Measurements from ENCODE around the gene C9orf78. TPM values are rescaled to one million over a fixed set of nuclear protein-coding genes. Genes with fewer than 3 reads are reported as not detected.

Gene C9orf78
- total RNA-seq, 1 experiment from 2014 or later, result 59.3 TPM

GRCh38 chr9:129823935-129824601 is 11.0 kb downstream of the C9orf78 start, which contains the start of gene TOR1A:
Gene TOR1A, minus strand, starts transcription at chr9:129824136. Its CDS starts 51 bp downstream, at chr9:129824085.
- DNase-seq (ENCODE audit: low read depth in 1 of 2, low spot score in 2 of 2), result peak; percentile 88 to 93
- H3K36me3 ChIP-seq, result peaks cover 48% of the 10 kb centered on the region
- peaks cover 6% of the 10 kb centered on the region; the same call in 1 of the 2 replicates for H3K4me1 ChIP-seq (replicated peaks)
- H3K4me3 ChIP-seq, result peak within 1 kb of the TSS; percentile 70
- no peaks in the 10 kb centered on the region for H3K27me3 ChIP-seq (replicated peaks)
- H3K27ac ChIP-seq, result peak within 1 kb of the TSS; percentile 53
- no peaks in the 10 kb centered on the region for H3K9me3 ChIP-seq (replicated peaks)

- Histone ChIP-seq H3K4me1 (replicated peaks) (peaks cover 6% of the 10 kb centered on the region; the same call in 1 of the 2 replicates), H3K4me3 (peak overlapping the region; percentile 70), H3K9me3 (replicated peaks) (no peaks in the 10 kb centered on the region), H3K36me3 (peaks cover 48% of the 10 kb centered on the region), H3K27me3 (replicated peaks) (no peaks in the 10 kb centered on the region), H3K27ac (peak overlapping the region; percentile 53)
- no peak for DNase-seq (ENCODE audit: low read depth in 1 of 2, low spot score in 2 of 2)
Measured at GRCh38 chr9:129823542-129823934, 11.5 kb downstream of the C9orf78 start.

GRCh38 chr9:129822898-129823541 is 12.1 kb downstream of the C9orf78 start:
- peak in 1 of 2 experiments; percentile 10 for DNase-seq (ENCODE audit: low read depth in 1 of 2, low spot score in 2 of 2)
- Histone ChIP-seq H3K4me3 (peak overlapping the region; percentile 45), H3K36me3 (peaks cover 48% of the 10 kb centered on the region), H3K9me3 (replicated peaks) (no peaks in the 10 kb centered on the region), H3K27ac (no peak overlapping the region), H3K27me3 (replicated peaks) (no peaks in the 10 kb centered on the region), H3K4me1 (replicated peaks) (peaks cover 6% of the 10 kb centered on the region; the same call in 1 of the 2 replicates)

- H3K27ac ChIP-seq, result no peak overlapping the region
- H3K36me3 ChIP-seq, result peaks cover 75% of the 10 kb centered on the region
- DNase-seq (ENCODE audit: low read depth in 1 of 2, low spot score in 2 of 2), result no peak
Measured at GRCh38 chr9:129816501-129817435, 18.3 kb downstream of the C9orf78 start.

GRCh38 chr9:129815278-129815677 is 19.8 kb downstream of the C9orf78 start:
- Histone ChIP-seq H3K9me3 (replicated peaks) (no peaks in the 10 kb centered on the region), H3K36me3 (peaks cover 75% of the 10 kb centered on the region), H3K27ac (no peak overlapping the region), H3K4me1 (replicated peaks) (no peaks in the 10 kb centered on the region), H3K27me3 (replicated peaks) (no peaks in the 10 kb centered on the region), H3K4me3 (no peak overlapping the region)
- DNase-seq (ENCODE audit: low read depth in 1 of 2, low spot score in 2 of 2), result no peak

More at GRCh38 chr9:129816501-129817435, 18.3 kb downstream of the C9orf78 start:
- no peaks in the 10 kb centered on the region for H3K27me3 ChIP-seq (replicated peaks)
- no peaks in the 10 kb centered on the region for H3K4me1 ChIP-seq (replicated peaks)
- no peak overlapping the region for H3K4me3 ChIP-seq
- no peaks in the 10 kb centered on the region for H3K9me3 ChIP-seq (replicated peaks)

- no peak for DNase-seq (ENCODE audit: low read depth in 1 of 2, low spot score in 2 of 2)
- H3K27me3 ChIP-seq (replicated peaks), result no peaks in the 10 kb centered on the region
- H3K4me3 ChIP-seq, result no peak overlapping the region
- no peak overlapping the region for H3K27ac ChIP-seq
- H3K4me1 ChIP-seq (replicated peaks), result no peaks in the 10 kb centered on the region
- no peaks in the 10 kb centered on the region for H3K9me3 ChIP-seq (replicated peaks)
- peaks cover 75% of the 10 kb centered on the region for H3K36me3 ChIP-seq
Measured at GRCh38 chr9:129814432-129815223, 20.4 kb downstream of the C9orf78 start.

- no peaks in the 10 kb centered on the region for H3K27me3 ChIP-seq (replicated peaks)
- H3K36me3 ChIP-seq, result peaks cover 73% of the 10 kb centered on the region
- H3K4me3 ChIP-seq, result no peak overlapping the region
- DNase-seq (ENCODE audit: low read depth in 1 of 2, low spot score in 2 of 2), result no peak
- H3K9me3 ChIP-seq (replicated peaks), result no peaks in the 10 kb centered on the region
- no peaks in the 10 kb centered on the region for H3K4me1 ChIP-seq (replicated peaks)
- no peak overlapping the region for H3K27ac ChIP-seq
Measured at GRCh38 chr9:129813661-129814060, 21.4 kb downstream of the C9orf78 start.

- DNase-seq (ENCODE audit: low read depth in 1 of 2, low spot score in 2 of 2), result no peak
- Histone ChIP-seq H3K4me1 (replicated peaks) (no peaks in the 10 kb centered on the region), H3K36me3 (peaks cover 68% of the 10 kb centered on the region), H3K27ac (no peak overlapping the region), H3K27me3 (replicated peaks) (no peaks in the 10 kb centered on the region), H3K9me3 (replicated peaks) (no peaks in the 10 kb centered on the region), H3K4me3 (no peak overlapping the region)
Measured at GRCh38 chr9:129812385-129812784, 22.7 kb downstream of the C9orf78 start.

GRCh38 chr9:129811967-129812363 is 23.1 kb downstream of the C9orf78 start:
- H3K9me3 ChIP-seq (replicated peaks), result no peaks in the 10 kb centered on the region
- no peak overlapping the region for H3K4me3 ChIP-seq
- no peaks in the 10 kb centered on the region for H3K27me3 ChIP-seq (replicated peaks)
- H3K27ac ChIP-seq, result no peak overlapping the region
- no peaks in the 10 kb centered on the region for H3K4me1 ChIP-seq (replicated peaks)
- H3K36me3 ChIP-seq, result peaks cover 66% of the 10 kb centered on the region
- no peak for DNase-seq (ENCODE audit: low read depth in 1 of 2, low spot score in 2 of 2)

- H3K27me3 ChIP-seq (replicated peaks), result no peaks in the 10 kb centered on the region
- H3K36me3 ChIP-seq, result peaks cover 54% of the 10 kb centered on the region
- H3K4me3 ChIP-seq, result no peak overlapping the region
- no peak for DNase-seq (ENCODE audit: low read depth in 1 of 2, low spot score in 2 of 2)
- H3K9me3 ChIP-seq (replicated peaks), result no peaks in the 10 kb centered on the region
- H3K27ac ChIP-seq, result no peak overlapping the region
- no peaks in the 10 kb centered on the region for H3K4me1 ChIP-seq (replicated peaks)
Measured at GRCh38 chr9:129810788-129811187, 24.3 kb downstream of the C9orf78 start.

GRCh38 chr9:129810116-129810515 is 25.0 kb downstream of the C9orf78 start:
- no peaks in the 10 kb centered on the region for H3K9me3 ChIP-seq (replicated peaks)
- no peaks in the 10 kb centered on the region for H3K27me3 ChIP-seq (replicated peaks)
- no peak for DNase-seq (ENCODE audit: low read depth in 1 of 2, low spot score in 2 of 2)
- H3K27ac ChIP-seq, result no peak overlapping the region
- no peak overlapping the region for H3K4me3 ChIP-seq
- no peaks in the 10 kb centered on the region for H3K4me1 ChIP-seq (replicated peaks)
- peaks cover 54% of the 10 kb centered on the region for H3K36me3 ChIP-seq

GRCh38 chr9:129809346-129809745 is 25.7 kb downstream of the C9orf78 start:
- Histone ChIP-seq H3K27me3 (replicated peaks) (no peaks in the 10 kb centered on the region), H3K27ac (no peak overlapping the region), H3K9me3 (replicated peaks) (no peaks in the 10 kb centered on the region), H3K4me1 (replicated peaks) (no peaks in the 10 kb centered on the region), H3K36me3 (peaks cover 52% of the 10 kb centered on the region), H3K4me3 (no peak overlapping the region)
- DNase-seq (ENCODE audit: low read depth in 1 of 2, low spot score in 2 of 2), result no peak

- no peak for DNase-seq (ENCODE audit: low read depth in 1 of 2, low spot score in 2 of 2)
- Histone ChIP-seq H3K27me3 (replicated peaks) (no peaks in the 10 kb centered on the region), H3K4me3 (no peak overlapping the region), H3K4me1 (replicated peaks) (peaks cover 8% of the 10 kb centered on the region; the same call in 1 of the 2 replicates), H3K27ac (no peak overlapping the region), H3K36me3 (peaks cover 34% of the 10 kb centered on the region), H3K9me3 (replicated peaks) (no peaks in the 10 kb centered on the region)
Measured at GRCh38 chr9:129806061-129806460, 29.0 kb downstream of the C9orf78 start.

All from SJSA1 (cell line).